Mucosa of descending colon (tissue), 3 donors: ENCODE results near the gene MBTD1. TPM values are rescaled to one million over a fixed set of nuclear protein-coding genes. Genes with fewer than 3 reads are reported as not detected.

Experiments
- ATAC-seq: fragments of 200-7000 bp; cut with Tn5 transposase; one replicate; pipeline ENCODE4 v1.9.1; 2020; ENCODE audit warnings: mild to moderate bottlenecking, moderate library complexity
- DNase-seq, 3 donors: peaks; one replicate each; pipeline ENCODE4 v3.0.0-alpha.2; 2020
- H3K36me3 ChIP-seq: fragments of 200-600 bp; one replicate; pipeline ENCODE4 v1.8.0; 2021; ENCODE audit warnings: low read depth, mild to moderate bottlenecking
- H3K4me1 ChIP-seq: fragments of 200-600 bp; one replicate; pipeline ENCODE4 v1.8.0; 2021; ENCODE audit warnings: low read depth, mild to moderate bottlenecking
- H3K4me3 ChIP-seq: fragments of 200-600 bp; one replicate; pipeline ENCODE4 v1.8.0; 2021; ENCODE audit warnings: mild to moderate bottlenecking
- H3K9me3 ChIP-seq: fragments of 200-600 bp; one replicate; pipeline ENCODE4 v1.8.0; 2021; ENCODE audit warnings: mild to moderate bottlenecking
- intact Hi-C, 2 donors: fragments of 100-400 bp; cut with DNase I in 1 of 2; cut with micrococcal nuclease in 1 of 2; formaldehyde crosslinking; loops; one replicate each; pipeline versions ENCODE4 v1.11.0 to v1.11.1; 2022; cut with DNase I, micrococcal nuclease
- total RNA-seq, 3 donors: library from RNA; stranded (reverse); fragmentation: NEBNext Ultra II Directional in 2 of 3; extraction: Animal tissue kit (Norgen Biotek cat#: 25700) in 2 of 3; gene quantifications; one replicate each; pipeline versions ENCODE4 v1.2.1 to v1.2.4, GENCODE V29; 2021 to 2023
- TF ChIP-seq, protein P1 (sequence below): fragments of 200-600 bp; IDR thresholded peaks from one replicate; pipeline ENCODE4 v1.8.0; 2022; ENCODE audit warnings: antibody characterized with exemption, mild to moderate bottlenecking
- donor health status: DM: no; HTN: no; CAD: no; lungs with moderate emphysema.
- donor health status: DM: no; HTN: no; CAD: no.
- donor health status: DM: no; HTN: yes; CAD: no.

Gene MBTD1
- total RNA-seq, 3 donors from 2014 or later, result 13.7 to 19.5 (median 15.9) TPM

DNA sequence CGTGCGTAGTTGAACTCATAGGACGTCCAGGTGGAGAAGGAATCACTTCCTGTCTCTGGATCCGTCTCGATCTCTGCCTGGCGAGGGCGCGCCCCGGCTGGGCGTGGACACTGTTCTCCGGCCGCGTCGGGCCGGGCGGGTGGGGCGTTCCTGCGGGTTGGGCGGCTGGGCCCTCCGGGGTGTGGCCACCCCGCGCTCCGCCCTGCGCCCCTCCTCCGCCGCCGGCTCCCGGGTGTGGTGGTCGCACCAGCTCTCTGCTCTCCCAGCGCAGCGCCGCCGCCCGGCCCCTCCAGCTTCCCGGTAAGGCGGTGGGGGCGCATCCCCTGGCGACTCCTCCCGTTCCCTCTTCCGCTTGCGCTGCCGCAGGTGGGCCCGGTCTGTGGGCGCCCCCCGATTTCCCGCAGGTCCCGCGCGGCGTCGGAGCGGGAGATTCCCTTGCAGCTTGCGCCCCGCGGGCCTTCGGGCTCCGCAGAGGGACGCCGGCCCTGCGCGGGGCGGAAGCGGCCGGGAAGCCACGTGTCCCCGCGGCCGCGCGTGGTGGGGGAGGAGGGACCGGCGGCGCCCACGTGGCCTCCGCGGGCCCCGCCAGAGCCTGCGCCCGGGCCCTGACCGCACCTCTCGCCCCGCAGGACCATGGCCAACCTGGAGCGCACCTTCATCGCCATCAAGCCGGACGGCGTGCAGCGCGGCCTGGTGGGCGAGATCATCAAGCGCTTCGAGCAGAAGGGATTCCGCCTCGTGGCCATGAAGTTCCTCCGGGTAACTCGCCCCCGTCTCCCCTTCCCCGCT is 93.5 kb downstream of the MBTD1 start, which contains the start of gene NME2:
Gene NME2, plus strand, starts transcription at position 214 of the 789 bp plus-strand sequence. Its CDS starts 420 bp downstream, at position 634.
- Histone ChIP-seq H3K4me1 (peaks cover 9% of the 10 kb centered on the region), H3K36me3 (no peaks in the 10 kb centered on the region), H3K4me3 (peak within 1 kb of the TSS; percentile 63), H3K9me3 (no peaks in the 10 kb centered on the region)
- DNase-seq, result peak; percentile 96 to 97 (median 96)
- TF ChIP-seq, protein P1, sequence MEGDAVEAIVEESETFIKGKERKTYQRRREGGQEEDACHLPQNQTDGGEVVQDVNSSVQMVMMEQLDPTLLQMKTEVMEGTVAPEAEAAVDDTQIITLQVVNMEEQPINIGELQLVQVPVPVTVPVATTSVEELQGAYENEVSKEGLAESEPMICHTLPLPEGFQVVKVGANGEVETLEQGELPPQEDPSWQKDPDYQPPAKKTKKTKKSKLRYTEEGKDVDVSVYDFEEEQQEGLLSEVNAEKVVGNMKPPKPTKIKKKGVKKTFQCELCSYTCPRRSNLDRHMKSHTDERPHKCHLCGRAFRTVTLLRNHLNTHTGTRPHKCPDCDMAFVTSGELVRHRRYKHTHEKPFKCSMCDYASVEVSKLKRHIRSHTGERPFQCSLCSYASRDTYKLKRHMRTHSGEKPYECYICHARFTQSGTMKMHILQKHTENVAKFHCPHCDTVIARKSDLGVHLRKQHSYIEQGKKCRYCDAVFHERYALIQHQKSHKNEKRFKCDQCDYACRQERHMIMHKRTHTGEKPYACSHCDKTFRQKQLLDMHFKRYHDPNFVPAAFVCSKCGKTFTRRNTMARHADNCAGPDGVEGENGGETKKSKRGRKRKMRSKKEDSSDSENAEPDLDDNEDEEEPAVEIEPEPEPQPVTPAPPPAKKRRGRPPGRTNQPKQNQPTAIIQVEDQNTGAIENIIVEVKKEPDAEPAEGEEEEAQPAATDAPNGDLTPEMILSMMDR, result no peak
- intact Hi-C loops, result no loop called here
- ATAC-seq, result peak; percentile 96

DNA sequence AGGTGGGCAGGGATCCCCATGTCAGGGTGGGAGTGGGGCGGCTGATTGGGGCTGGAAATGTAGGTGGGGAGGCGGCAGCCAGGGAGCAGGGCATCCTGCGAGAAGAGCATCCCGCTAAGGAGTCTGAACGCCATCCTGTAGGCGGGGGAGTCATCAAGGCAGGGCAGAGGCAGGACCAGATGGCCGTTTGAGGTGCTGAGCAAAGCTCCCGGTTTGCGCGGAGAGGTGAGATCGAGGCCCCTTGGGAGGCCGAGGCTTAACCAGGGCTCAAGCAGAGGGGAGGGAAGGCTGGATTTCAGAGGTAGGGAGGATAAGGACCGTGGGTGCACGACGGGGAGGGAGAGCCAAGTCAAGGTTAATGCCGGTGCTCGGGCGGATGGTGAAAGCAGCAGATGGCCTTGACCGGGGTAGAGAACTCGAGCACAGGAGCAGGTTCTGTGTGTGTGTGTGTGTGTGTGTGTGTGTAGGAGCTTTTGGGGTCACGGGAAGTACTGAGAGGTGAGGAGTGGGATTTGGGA is 94.1 kb downstream of the MBTD1 start:
- Histone ChIP-seq H3K4me3 (peak overlapping the region; percentile 63), H3K36me3 (no peaks in the 10 kb centered on the region), H3K9me3 (no peaks in the 10 kb centered on the region), H3K4me1 (peaks cover 9% of the 10 kb centered on the region)
- peak; percentile 43 for ATAC-seq
- TF ChIP-seq, protein P1, result no peak
- peak in 2 of 3 donors; percentile 48 to 70 for DNase-seq
- intact Hi-C loops, result no loop called here

DNA sequence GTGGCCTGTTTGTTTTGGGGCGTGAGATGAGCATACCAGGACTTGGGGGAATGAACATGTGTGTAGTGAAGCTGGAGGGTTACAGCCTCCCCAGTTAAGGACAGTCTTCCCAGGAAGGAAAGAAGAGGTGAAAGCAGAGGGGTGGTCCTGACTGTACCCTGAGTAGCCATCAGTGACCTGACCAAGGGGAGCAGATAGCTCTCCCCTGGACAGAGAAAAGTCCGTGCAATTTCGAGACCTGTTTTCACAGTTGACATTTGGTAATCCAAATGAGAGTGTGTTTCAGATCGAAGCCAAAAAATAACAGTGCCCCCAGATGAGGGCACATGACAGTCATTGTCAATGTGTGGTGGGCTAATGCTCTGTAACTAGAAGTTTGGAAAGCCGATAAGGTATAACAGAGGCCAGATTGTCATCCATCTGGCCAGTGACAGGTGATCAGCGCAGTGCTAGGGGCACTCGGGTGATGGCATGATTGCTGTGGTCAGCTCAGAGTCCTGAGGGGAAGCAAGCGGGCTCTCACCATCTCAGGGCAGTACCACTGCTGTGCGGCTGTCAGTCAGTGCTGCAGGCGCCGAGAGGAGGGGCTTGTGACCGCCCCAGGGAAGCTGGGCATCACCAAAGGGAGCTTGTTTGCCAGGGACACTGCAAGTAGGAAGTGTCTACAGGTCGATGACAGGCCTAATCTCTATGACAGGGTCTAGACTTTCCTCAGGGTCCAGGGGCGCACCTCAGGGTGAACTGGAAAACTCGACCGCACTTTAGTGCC is 94.8 kb downstream of the MBTD1 start:
- no peak for ATAC-seq
- no peaks in the 10 kb centered on the region for H3K9me3 ChIP-seq
- H3K4me1 ChIP-seq, result peaks cover 9% of the 10 kb centered on the region
- no peaks in the 10 kb centered on the region for H3K36me3 ChIP-seq
- TF ChIP-seq, protein P1, result no peak
- DNase-seq, result peak in 1 of 3 donors; percentile 47
- intact Hi-C loops, result no loop called here
- no peak overlapping the region for H3K4me3 ChIP-seq

DNA sequence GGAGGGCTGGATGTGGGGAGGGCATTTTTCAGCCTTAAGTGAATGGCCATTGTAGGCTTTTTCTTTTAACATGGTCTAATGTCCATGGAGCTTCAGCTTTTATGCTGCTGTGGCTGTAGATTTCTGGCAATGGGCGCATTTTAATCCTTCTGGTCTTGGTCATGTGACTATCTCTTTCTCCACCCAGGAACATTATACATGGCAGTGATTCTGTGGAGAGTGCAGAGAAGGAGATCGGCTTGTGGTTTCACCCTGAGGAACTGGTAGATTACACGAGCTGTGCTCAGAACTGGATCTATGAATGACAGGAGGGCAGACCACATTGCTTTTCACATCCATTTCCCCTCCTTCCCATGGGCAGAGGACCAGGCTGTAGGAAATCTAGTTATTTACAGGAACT is 98.3 kb downstream of the MBTD1 start:
- ATAC-seq (no peak), DNase-seq (no peak)
- intact Hi-C loops, result no loop called here
- H3K9me3 ChIP-seq, result no peaks in the 10 kb centered on the region
- H3K36me3 ChIP-seq, result no peaks in the 10 kb centered on the region
- H3K4me3 ChIP-seq, result no peak overlapping the region
- TF ChIP-seq, protein P1, result no peak
- no peaks in the 10 kb centered on the region for H3K4me1 ChIP-seq

DNA sequence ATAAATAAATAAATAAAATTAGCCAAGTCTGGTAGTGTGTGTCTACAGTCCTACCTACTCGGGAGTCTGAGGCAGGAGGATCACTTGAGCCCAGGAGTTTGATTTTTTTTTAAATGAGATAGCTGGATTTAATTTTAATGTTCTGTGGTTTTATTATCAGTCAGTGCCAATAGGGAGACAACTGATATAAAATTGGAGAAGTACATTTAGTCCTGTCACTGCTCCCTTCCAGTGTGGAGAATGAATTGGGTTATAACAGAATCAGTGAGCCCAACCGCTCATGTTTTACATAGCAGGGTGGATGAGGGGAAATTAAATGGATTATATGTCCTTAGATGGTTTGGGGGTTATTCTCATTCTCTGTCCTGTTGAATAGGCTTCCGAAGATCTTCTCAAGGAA is 100.2 kb downstream of the MBTD1 start:
- Histone ChIP-seq H3K4me1 (peaks cover 4% of the 10 kb centered on the region), H3K36me3 (no peaks in the 10 kb centered on the region), H3K9me3 (no peaks in the 10 kb centered on the region), H3K4me3 (no peak overlapping the region)
- DNase-seq (no peak), ATAC-seq (no peak)
- TF ChIP-seq, protein P1, result no peak
- intact Hi-C loops, result loop anchor here (10.0 kb wide), 2 partner anchors 155 to 305 kb away; no protein-coding TSS in a partner anchor
